Liver (tissue), 9 donors: Measurements from ENCODE around the gene ROPN1B. TPM values are rescaled to one million over a fixed set of nuclear protein-coding genes. Genes with fewer than 3 reads are reported as not detected.
"Not testable (repeated sequence)": the region's sequence is repeated elsewhere in the genome, so short reads cannot be mapped to it uniquely, and the experiment has no call there.

Source experiments
- DNase-seq: peaks from one replicate; pipeline ENCODE4 v3.0.0-alpha.2; 2017; ENCODE audit warnings: low spot score
- H3K27ac ChIP-seq, 2 donors: one replicate each; pipeline ENCODE4 v1.7.0; 2013; ENCODE audit warnings: inconsistent platforms in 2 of 2, low read length in 2 of 2, control low read depth in 1 of 2, low read depth in 1 of 2, mild to moderate bottlenecking in 1 of 2
- H3K27me3 ChIP-seq, 4 donors: one replicate each; pipeline versions ENCODE4 v1.6.1 to v1.7.0; 2013; ENCODE audit warnings: low read length in 3 of 4, inconsistent platforms in 1 of 4, mild to moderate bottlenecking in 1 of 4, moderate library complexity in 1 of 4; ENCODE audit not compliant: control insufficient read depth in 4 of 4, insufficient read depth in 4 of 4
- H3K36me3 ChIP-seq, 4 donors: one replicate each; pipeline versions ENCODE4 v1.6.1 to v1.7.0; 2013; ENCODE audit warnings: low read length in 3 of 4, mild to moderate bottlenecking in 3 of 4, low read depth in 1 of 4, moderate library complexity in 1 of 4; ENCODE audit not compliant: control insufficient read depth in 4 of 4, insufficient read depth in 3 of 4
- H3K4me1 ChIP-seq, 4 donors: one replicate each; pipeline versions ENCODE4 v1.6.1 to v1.7.0; 2013; ENCODE audit warnings: low read length in 3 of 4, mild to moderate bottlenecking in 3 of 4, moderate library complexity in 1 of 4; ENCODE audit not compliant: control insufficient read depth in 4 of 4, insufficient read depth in 4 of 4
- H3K4me3 ChIP-seq, 3 donors: one replicate each; pipeline versions ENCODE4 v1.6.1 to v1.7.0; 2013; ENCODE audit warnings: low read length in 3 of 3, control low read depth in 1 of 3, low read depth in 1 of 3, mild to moderate bottlenecking in 1 of 3
- H3K9ac ChIP-seq, 2 donors: one replicate each; pipeline ENCODE4 v1.7.0; 2013; ENCODE audit warnings: low read length in 2 of 2, mild to moderate bottlenecking in 2 of 2, moderate library complexity in 2 of 2, control low read depth in 1 of 2, low read depth in 1 of 2
- H3K9me3 ChIP-seq, 4 donors: one replicate each; pipeline versions ENCODE4 v1.6.1 to v1.7.0; 2013; ENCODE audit warnings: low read length in 3 of 4; ENCODE audit not compliant: control insufficient read depth in 4 of 4
- ATF3 ChIP-seq: IDR thresholded peaks from 2 replicates; pipeline ENCODE4 v1.6.1; 2016; ENCODE audit warnings: antibody characterized with exemption
- CTCF ChIP-seq: fragments of 150-350 bp; IDR thresholded peaks from 2 replicates; pipeline ENCODE4 v1.5.1; 2017; ENCODE audit warnings: improper control_type of control experiment, low read depth, low read length; ENCODE audit not compliant: missing input control
- EGR1 ChIP-seq, 2 donors: IDR thresholded peaks; 2 replicates each; pipeline ENCODE4 v1.6.1; 2016 to 2018; ENCODE audit warnings: antibody characterized with exemption in 2 of 2, low read depth in 2 of 2
- HNF4A ChIP-seq, 2 donors: conservative IDR thresholded peaks; 2 replicates each; pipeline ENCODE4 v1.6.1; 2016; ENCODE audit warnings: antibody characterized with exemption in 2 of 2, mild to moderate bottlenecking in 2 of 2
- HNF4G ChIP-seq: IDR thresholded peaks from 2 replicates; pipeline ENCODE4 v1.6.1; 2016; ENCODE audit warnings: antibody characterized with exemption
- JUND ChIP-seq, 2 donors: IDR thresholded peaks; 2 replicates each; pipeline ENCODE4 v1.6.1; 2016; ENCODE audit warnings: antibody characterized with exemption in 2 of 2
- MAX ChIP-seq: IDR thresholded peaks from 2 replicates; pipeline ENCODE4 v1.6.1; 2016; ENCODE audit warnings: antibody characterized with exemption
- NR2F2 ChIP-seq: IDR thresholded peaks from 2 replicates; pipeline ENCODE4 v1.6.1; 2016; ENCODE audit warnings: antibody characterized with exemption
- RAD21 ChIP-seq, 2 donors: IDR thresholded peaks; 2 replicates each; pipeline ENCODE4 v1.6.1; 2016; ENCODE audit warnings: antibody characterized with exemption in 2 of 2, mild to moderate bottlenecking in 2 of 2
- REST ChIP-seq: IDR thresholded peaks from 2 replicates; pipeline ENCODE4 v1.6.1; 2016; ENCODE audit warnings: antibody characterized with exemption, mild to moderate bottlenecking
- RXRA ChIP-seq, 2 donors: IDR thresholded peaks; 2 replicates each; pipeline ENCODE4 v1.6.1; 2017 to 2018; ENCODE audit warnings: antibody characterized with exemption in 2 of 2, mild to moderate bottlenecking in 1 of 2
- YY1 ChIP-seq: IDR thresholded peaks from 2 replicates; pipeline ENCODE4 v1.6.1; 2016; ENCODE audit warnings: antibody characterized with exemption, mild to moderate bottlenecking
- WGBS: extraction: QIAGEN DNeasy Blood & Tissue Kit; methylation state at CpG from one replicate; pipeline ENCODE4 v1.1.7; 2013; 5-methylcytosine and 5-hydroxymethylcytosine counted together
- polyA plus RNA-seq, 2 donors: library from polyadenylated mRNA; stranded (reverse) in 1 of 2; unstranded in 1 of 2; fragments of 200-250 nt in 1 of 2; fragments of >200 nt in 1 of 2; fragmentation: Nextera tagmentation in 1 of 2; extraction: Ambion mirVana in 1 of 2; gene quantifications; one replicate each; pipeline versions ENCODE4 v1.2.1 to v1.2.3, GENCODE V29; 2013 to 2015
- total RNA-seq, 2 donors: library from RNA; depleted of rRNA; stranded (reverse); fragments of >200 nt; gene quantifications; one replicate each; pipeline ENCODE4 v1.2.3, GENCODE V29; 2014
- donor health status: healthy.
- donor health status: healthy.
- donor health status: healthy.
- donor health status: healthy.
- donor health status: healthy.

ROPN1B gene
- total and polyA plus RNA-seq, 4 donors, result 0.69 to 0.84 (median 0.72) TPM; not detected in 1

- no peaks in the 10 kb centered on the region for H3K36me3 ChIP-seq
- no peak overlapping the region for H3K9ac ChIP-seq
- H3K27ac ChIP-seq, result no peak overlapping the region
- no peak for TF ChIP-seq YY1
- no peak for TF ChIP-seq RXRA (IDR thresholded peaks at IDR 0.05)
- no peak for TF ChIP-seq EGR1 (IDR thresholded peaks at IDR 0.05; ENCODE audit: low read depth in 2 of 2)
- H3K9me3 ChIP-seq, result no peaks in the 10 kb centered on the region
- no peak for DNase-seq
- H3K27me3 ChIP-seq, result no peaks in the 10 kb centered on the region
- H3K4me3 ChIP-seq, result no peak overlapping the region
- 90% methylated on average over 11 of the region's 11 CpGs for WGBS
- H3K4me1 ChIP-seq, result peaks cover 0 to 4% (median 0%) of the 10 kb centered on the region in 4 donors
Measured at GRCh38 chr3:125960456-125961288, 8.3 kb upstream of the ROPN1B start.

- TF ChIP-seq NR2F2 (no peak), RAD21 (IDR thresholded peaks at IDR 0.05) (no peak), ATF3 (no peak), MAX (no peak), CTCF (no peak), REST (no peak), EGR1 (IDR thresholded peaks at IDR 0.05; ENCODE audit: low read depth in 2 of 2) (no peak), YY1 (no peak), HNF4G (no peak), JUND (IDR thresholded peaks at IDR 0.05) (no peak), HNF4A (conservative IDR thresholded peaks at IDR 0.05) (no peak), RXRA (IDR thresholded peaks at IDR 0.05) (no peak)
- no peak for DNase-seq
- no peaks in the 10 kb centered on the region for H3K9me3 ChIP-seq
- no peaks in the 10 kb centered on the region for H3K27me3 ChIP-seq
- H3K27ac ChIP-seq, result no peak overlapping the region
- WGBS, result 95% methylated on average over 6 of the region's 6 CpGs
- H3K9ac ChIP-seq, result no peak overlapping the region
- peaks cover 0 to 4% (median 0%) of the 10 kb centered on the region in 4 donors for H3K4me1 ChIP-seq
- H3K4me3 ChIP-seq, result no peak overlapping the region
- no peaks in the 10 kb centered on the region for H3K36me3 ChIP-seq
Measured at GRCh38 chr3:125961289-125961589, 7.7 kb upstream of the ROPN1B start.

- H3K9ac ChIP-seq, H3K4me1 ChIP-seq, H3K4me3 ChIP-seq, H3K36me3 ChIP-seq, H3K27ac ChIP-seq, H3K9me3 ChIP-seq, H3K27me3 ChIP-seq, DNase-seq: not testable (repeated sequence)
- whole genome bisulfite sequencing, result 68% methylated on average over 1 of the region's 1 CpG
Measured at GRCh38 chr3:125963834-125964233, 5.1 kb upstream of the ROPN1B start.
